GM12878 (cell line): Measurements from ENCODE around the gene OR5H6.

Experiments
- BHLHE40 ChIP-seq, 2 experiments: fragments of 450-650 bp in 1 of 2; IDR thresholded peaks; 2 replicates each; pipeline ENCODE4 v1.6.1; 2011 to 2017; ENCODE audit warnings: low read depth in 2 of 2, borderline replicate concordance in 1 of 2, improper control_type of control experiment in 1 of 2, low read length in 1 of 2, mild to moderate bottlenecking in 1 of 2
- CTCF ChIP-seq, 3 experiments: IDR thresholded peaks in 2 of 3; conservative IDR thresholded peaks in 1 of 3; 2 replicates each; pipeline ENCODE4 v1.5.1; 2011; ENCODE audit warnings: low read depth in 3 of 3, low read length in 3 of 3, mild to moderate bottlenecking in 3 of 3, control low read depth in 2 of 3, moderate library complexity in 2 of 3, inconsistent platforms in 1 of 3, mixed read lengths in 1 of 3; ENCODE audit not compliant: control insufficient read depth in 2 of 3, insufficient read depth in 1 of 3; ENCODE audit errors: extremely low read depth in 1 of 3
- ETV6 ChIP-seq, 2 experiments: fragments of 450-650 bp in 1 of 2; IDR thresholded peaks in 1 of 2; conservative IDR thresholded peaks in 1 of 2; 2 replicates each; pipeline ENCODE4 v1.6.1; 2014; ENCODE audit warnings: antibody characterized with exemption in 1 of 2, borderline replicate concordance in 1 of 2, low read depth in 1 of 2, mild to moderate bottlenecking in 1 of 2, moderate library complexity in 1 of 2
- MEF2A ChIP-seq: IDR thresholded peaks from 2 replicates; pipeline ENCODE4 v1.6.1; 2011; ENCODE audit warnings: low read depth, mild to moderate bottlenecking, low read length, moderate library complexity; ENCODE audit not compliant: insufficient read depth
- POLR2A ChIP-seq: IDR thresholded peaks from 2 replicates; pipeline ENCODE4 v1.6.1; 2011; ENCODE audit warnings: low read depth, mild to moderate bottlenecking, low read length
- RELB ChIP-seq: fragments of 450-650 bp; IDR thresholded peaks from 2 replicates; pipeline ENCODE4 v1.6.1; 2017; ENCODE audit warnings: low read depth, mild to moderate bottlenecking, moderate library complexity
- TF ChIP-seq, protein P1 (sequence below): fragments of 450-650 bp; IDR thresholded peaks from 2 replicates; pipeline ENCODE4 v1.6.1; 2017; ENCODE audit warnings: antibody characterized with exemption, mild to moderate bottlenecking, moderate library complexity

- TF ChIP-seq POLR2A (no peak), CTCF (IDR thresholded peaks at IDR 0.05 in 2 of 3, conservative IDR thresholded peaks at IDR 0.05 in 1 of 3; ENCODE audit: control insufficient read depth in 2 of 3, extremely low read depth in 1 of 3, insufficient read depth in 1 of 3, low read depth in 3 of 3, low read length in 3 of 3) (no peak), BHLHE40 (IDR thresholded peaks at IDR 0.05; ENCODE audit: borderline replicate concordance in 1 of 2, low read depth in 2 of 2, low read length in 1 of 2) (no peak), MEF2A (no peak), RELB (no peak), ETV6 (conservative IDR thresholded peaks at IDR 0.05 in 1 of 2, IDR thresholded peaks at IDR 0.05 in 1 of 2; ENCODE audit: borderline replicate concordance in 1 of 2, low read depth in 1 of 2) (no peak)
- TF ChIP-seq, protein P1, sequence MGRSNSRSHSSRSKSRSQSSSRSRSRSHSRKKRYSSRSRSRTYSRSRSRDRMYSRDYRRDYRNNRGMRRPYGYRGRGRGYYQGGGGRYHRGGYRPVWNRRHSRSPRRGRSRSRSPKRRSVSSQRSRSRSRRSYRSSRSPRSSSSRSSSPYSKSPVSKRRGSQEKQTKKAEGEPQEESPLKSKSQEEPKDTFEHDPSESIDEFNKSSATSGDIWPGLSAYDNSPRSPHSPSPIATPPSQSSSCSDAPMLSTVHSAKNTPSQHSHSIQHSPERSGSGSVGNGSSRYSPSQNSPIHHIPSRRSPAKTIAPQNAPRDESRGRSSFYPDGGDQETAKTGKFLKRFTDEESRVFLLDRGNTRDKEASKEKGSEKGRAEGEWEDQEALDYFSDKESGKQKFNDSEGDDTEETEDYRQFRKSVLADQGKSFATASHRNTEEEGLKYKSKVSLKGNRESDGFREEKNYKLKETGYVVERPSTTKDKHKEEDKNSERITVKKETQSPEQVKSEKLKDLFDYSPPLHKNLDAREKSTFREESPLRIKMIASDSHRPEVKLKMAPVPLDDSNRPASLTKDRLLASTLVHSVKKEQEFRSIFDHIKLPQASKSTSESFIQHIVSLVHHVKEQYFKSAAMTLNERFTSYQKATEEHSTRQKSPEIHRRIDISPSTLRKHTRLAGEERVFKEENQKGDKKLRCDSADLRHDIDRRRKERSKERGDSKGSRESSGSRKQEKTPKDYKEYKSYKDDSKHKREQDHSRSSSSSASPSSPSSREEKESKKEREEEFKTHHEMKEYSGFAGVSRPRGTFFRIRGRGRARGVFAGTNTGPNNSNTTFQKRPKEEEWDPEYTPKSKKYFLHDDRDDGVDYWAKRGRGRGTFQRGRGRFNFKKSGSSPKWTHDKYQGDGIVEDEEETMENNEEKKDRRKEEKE = no peak
These were observed 23.9 kb upstream of the OR5H6 start for GRCh38 chr3:98240131-98240530.
